Measurements from ENCODE around the gene SLC25A42.
"Not testable (repeated sequence)": the region's sequence is repeated elsewhere in the genome, so short reads cannot be mapped to it uniquely, and the experiment has no call there.

SLC25A42 gene

DNA sequence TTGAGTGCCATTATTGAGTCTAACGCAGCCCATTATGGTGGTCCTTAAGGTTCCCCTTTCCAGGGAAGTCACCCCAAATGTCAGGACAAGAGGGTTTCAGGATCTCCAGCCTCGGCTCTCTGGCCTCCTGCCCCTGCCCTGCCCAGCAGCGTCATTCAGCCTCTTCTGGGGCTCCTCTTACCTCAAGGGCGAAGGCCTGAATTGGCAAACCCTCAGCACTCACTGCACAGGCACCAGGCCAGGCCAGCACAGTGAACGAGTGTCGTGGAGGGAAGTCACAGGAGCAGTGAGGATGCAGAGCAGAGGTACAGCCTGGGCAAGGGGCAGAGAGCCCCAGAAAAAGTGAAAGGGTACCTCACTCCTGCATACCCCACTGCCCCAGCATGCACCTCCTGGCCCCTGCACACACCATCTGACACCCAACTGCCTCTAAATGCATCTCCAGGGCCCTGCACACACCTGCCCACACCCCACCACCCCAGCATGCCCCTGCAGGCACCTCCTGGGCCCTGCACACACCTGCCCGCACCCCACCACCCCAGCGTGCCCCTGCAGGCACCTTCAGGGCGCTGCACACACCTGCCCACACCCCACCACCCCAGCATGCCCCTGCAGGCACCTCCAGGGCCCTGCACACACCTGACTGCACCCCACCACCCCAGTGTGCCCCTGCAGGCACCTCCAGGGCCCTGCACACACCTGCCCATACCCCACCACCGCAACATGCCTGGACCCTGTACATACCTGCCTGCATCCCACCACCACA lies 19.8 kb downstream of the SLC25A42 start:
- in situ Hi-C loops (cut with HindIII; ENCODE audit: low pct_unique_long_range_greater_than_20kb, low sequenced_read_pairs), result no loop called here
- no peak for TF ChIP-seq JUND (IDR thresholded peaks at IDR 0.05; ENCODE audit: low read depth)
- no peak for DNase-seq (ENCODE audit: low read depth in 1 of 2, low spot score in 1 of 2)

DNA sequence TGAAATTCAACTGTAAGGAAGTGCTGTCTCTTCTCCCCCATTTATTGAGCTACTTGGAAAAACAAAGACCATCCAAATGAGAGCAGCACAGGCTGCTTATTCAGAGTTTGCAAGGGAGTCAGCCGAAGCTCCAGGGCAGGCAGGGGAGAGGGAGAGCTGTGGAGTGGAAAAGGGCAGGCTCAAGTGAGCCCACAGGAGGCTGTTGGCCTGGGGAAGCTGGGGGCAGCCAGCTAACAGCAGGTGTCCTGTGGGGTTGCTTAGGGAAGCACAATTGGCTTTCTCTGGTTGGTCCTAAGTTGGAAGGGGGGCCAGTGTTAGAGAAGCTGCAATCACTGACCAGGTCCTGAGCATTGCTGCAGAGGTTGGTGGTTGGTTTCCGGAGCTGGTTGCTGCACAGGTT lies 23.9 kb downstream of the SLC25A42 start:
- in situ Hi-C loops (cut with HindIII; ENCODE audit: low pct_unique_long_range_greater_than_20kb, low sequenced_read_pairs), result no loop called here
- TF ChIP-seq JUND (IDR thresholded peaks at IDR 0.05; ENCODE audit: low read depth), result no peak

DNA sequence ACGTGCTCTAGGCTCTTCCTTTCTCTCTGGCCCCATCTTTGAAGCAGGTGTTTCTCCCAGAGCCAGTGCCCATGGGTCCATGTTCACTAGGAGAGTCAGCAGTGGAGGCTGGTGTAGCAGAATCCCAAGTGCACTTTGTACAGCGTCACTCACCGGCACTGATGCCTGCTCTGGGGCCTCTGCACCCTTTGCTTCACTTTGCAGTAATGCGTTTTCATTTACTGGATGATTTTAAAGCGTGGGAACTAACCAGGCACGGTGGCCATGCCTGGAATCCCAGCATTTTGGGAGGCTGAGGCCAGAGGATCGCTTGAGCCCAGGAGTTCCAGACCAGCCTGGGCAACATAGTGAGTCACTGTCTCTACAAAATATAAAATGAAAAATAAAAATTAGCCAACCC lies 30.7 kb downstream of the SLC25A42 start:
- in situ Hi-C loops (cut with HindIII; ENCODE audit: low pct_unique_long_range_greater_than_20kb, low sequenced_read_pairs), result no loop called here
- DNase-seq (ENCODE audit: low read depth in 1 of 2, low spot score in 1 of 2), result no peak
- no peak for TF ChIP-seq JUND (IDR thresholded peaks at IDR 0.05; ENCODE audit: low read depth)

More for the DNA sequence above, 23.9 kb downstream of the SLC25A42 start:
- no peak for DNase-seq (ENCODE audit: low read depth in 1 of 2, low spot score in 1 of 2)

DNA sequence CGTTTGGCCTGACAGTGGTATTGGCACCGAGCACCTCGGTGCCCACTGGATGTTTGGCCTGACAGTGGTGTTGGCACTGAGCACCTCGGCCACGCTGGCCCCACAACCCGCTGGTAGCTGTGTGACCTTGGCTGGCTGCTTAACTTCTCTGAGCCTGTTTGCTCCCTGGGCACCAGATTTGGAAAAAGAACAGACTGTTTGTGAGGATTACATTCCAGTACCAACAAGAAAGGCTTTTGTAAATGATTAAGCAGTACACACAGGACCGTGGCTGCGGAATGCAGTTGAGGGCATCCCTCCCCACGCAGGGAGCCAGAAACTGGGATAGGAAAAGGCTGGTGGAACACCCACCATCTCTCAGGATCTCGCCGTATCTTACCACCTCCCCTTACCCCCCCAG lies 31.9 kb downstream of the SLC25A42 start:
- no peak for DNase-seq (ENCODE audit: low read depth in 1 of 2, low spot score in 1 of 2)
- TF ChIP-seq JUND (IDR thresholded peaks at IDR 0.05; ENCODE audit: low read depth), result no peak
- in situ Hi-C loops (cut with HindIII; ENCODE audit: low pct_unique_long_range_greater_than_20kb, low sequenced_read_pairs), result no loop called here

DNA sequence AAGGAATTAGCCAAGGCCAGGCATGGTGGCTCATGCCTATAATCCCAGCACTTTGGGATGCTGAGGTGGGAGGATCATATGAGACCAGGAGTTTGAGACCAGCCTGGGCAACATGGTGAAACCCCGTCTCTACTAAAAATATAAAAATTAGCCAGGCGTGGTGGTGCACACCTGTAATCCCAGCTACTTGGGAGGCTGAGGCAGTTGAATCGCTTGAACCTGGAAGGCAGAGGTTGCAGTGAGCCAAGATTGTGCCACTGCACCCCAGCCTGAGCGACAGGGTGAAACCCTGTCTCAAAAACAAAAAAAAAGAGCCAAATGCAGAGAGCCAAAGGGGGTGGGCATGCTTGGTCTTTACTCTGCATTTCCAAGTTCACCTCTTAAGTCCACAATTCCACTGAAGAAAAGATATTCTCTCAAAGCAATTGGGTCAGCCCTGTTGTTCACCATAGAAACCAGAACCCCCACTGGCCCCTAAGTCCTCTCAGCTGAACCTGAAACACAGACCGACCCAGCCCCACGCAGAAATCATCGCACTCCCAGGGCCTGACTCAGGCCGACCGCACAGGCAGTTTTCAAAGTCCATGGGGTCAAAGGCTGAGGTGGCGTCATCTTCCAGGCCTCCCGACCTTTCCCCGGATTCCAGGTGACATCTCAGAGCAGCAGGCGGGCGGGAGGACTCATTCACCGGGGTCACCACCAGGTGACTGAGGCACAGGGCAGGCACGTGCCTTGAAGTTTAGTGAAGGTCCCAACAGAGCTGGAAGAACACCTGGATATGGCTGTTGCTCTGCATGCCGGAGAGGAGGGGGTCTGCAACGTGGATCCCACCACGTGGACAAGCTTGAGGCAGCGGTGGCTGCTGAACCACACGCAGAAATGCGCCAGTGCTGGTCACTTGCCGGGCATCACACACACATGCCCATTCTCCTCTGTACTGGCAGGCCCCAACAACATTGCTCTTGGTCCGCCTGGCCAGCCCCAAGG lies 33.1 kb downstream of the SLC25A42 start:
- no peak for TF ChIP-seq JUND (IDR thresholded peaks at IDR 0.05; ENCODE audit: low read depth)
- DNase-seq (ENCODE audit: low read depth in 1 of 2, low spot score in 1 of 2), result no peak
- in situ Hi-C loops (cut with HindIII; ENCODE audit: low pct_unique_long_range_greater_than_20kb, low sequenced_read_pairs), result no loop called here

DNA sequence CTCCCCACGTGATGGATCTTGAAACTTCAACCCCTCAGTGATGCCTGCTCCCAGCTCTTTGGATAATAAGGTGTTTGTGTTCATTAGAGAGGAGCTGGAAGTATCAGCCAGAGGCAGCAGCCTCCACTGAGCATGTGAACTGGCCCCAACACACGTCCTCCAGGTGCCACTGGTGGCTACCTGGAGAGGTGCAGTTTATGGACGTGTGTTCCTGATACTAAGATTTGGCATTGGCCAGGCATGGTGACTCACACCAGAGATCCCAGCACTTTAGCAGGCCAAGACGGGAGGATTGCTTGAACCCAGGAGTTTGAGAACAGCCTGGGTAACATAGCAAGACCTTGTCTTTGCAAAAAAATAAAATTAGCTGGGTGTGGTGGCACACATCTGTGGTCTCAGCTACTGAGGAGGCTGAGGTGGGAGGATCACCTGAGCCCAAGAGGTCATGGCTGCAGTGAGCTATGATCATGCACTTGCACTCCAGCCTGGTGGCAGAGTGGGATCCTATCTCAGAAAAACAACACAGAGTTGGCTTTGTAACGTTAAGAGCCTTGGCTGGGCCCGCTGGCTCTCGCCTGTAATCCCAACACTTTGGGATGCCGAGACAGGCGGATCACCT lies 34.4 kb downstream of the SLC25A42 start:
- DNase-seq (ENCODE audit: low read depth in 1 of 2, low spot score in 1 of 2), result no peak
- in situ Hi-C loops (cut with HindIII; ENCODE audit: low pct_unique_long_range_greater_than_20kb, low sequenced_read_pairs), result no loop called here

DNA sequence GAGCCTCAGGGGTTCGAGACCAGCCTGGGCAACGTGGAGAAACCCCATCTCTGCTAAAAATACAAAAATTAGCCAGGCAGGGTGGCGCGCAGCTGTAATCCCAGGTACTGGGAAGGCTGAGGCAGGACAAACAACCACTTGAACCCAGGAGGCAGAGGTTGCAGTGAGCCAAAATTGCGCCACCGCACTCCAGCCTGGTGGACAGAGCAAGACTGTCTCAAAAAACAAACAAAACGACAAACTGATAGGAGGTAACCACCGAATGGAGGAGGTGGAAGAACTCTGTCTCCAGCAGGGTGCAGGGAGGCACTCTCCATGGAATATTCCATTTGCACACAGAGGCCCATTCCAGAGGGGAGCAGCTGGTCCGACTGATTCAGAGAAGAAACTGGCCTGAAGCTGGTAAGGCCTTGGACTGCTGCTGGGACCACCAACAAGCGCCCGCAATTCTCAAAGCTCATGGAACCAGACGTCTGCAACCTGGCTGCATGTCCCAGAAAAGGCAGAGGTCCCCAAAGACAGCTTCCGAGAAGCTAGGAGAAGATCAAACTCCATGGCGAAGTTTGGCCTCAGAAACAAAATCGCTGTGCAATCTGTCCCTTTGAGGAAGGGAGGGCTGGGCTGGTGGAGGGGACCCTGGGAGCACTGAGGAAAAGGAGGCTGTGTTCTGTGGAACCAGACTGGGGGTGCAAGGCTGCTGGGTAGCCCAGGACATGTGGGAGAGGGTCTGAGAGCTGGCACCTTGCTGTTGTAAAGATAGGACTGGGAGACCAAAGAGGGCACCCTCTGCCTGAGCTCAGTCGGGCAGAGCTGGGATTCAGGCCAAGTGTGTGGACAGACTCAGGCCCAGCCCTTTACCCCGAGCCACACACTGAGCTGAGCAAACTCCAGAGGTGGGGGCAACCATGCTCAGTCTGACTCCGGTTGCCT lies 35.2 kb downstream of the SLC25A42 start:
- TF ChIP-seq JUND (IDR thresholded peaks at IDR 0.05; ENCODE audit: low read depth), result no peak
- no peak for DNase-seq (ENCODE audit: low read depth in 1 of 2, low spot score in 1 of 2)
- in situ Hi-C loops (cut with HindIII; ENCODE audit: low pct_unique_long_range_greater_than_20kb, low sequenced_read_pairs), result no loop called here

More for the DNA sequence above, 34.4 kb downstream of the SLC25A42 start:
- TF ChIP-seq JUND (IDR thresholded peaks at IDR 0.05; ENCODE audit: low read depth), result no peak

DNA sequence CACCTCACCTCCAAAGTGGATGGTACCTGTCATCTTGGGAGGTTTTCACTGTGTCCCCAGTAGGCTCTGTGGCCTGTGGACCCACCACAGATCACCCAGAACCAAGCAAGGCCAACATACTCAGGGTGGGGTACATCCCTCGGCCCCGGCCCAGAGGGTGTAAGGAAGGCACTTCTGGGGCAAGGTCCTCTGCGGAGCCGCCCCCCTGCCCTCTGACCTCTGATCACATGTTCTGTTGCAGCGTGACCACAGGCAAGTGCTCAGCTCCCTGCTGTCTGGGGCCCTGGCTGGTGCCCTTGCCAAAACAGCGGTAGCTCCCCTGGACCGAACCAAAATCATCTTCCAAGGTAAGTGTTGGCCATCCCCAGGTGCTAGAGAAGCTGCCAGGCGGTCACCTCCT lies 37.7 kb downstream of the SLC25A42 start:
- in situ Hi-C loops (cut with HindIII; ENCODE audit: low pct_unique_long_range_greater_than_20kb, low sequenced_read_pairs), result no loop called here
- TF ChIP-seq JUND (IDR thresholded peaks at IDR 0.05; ENCODE audit: low read depth), result no peak
- DNase-seq (ENCODE audit: low read depth in 1 of 2, low spot score in 1 of 2), result no peak

DNA sequence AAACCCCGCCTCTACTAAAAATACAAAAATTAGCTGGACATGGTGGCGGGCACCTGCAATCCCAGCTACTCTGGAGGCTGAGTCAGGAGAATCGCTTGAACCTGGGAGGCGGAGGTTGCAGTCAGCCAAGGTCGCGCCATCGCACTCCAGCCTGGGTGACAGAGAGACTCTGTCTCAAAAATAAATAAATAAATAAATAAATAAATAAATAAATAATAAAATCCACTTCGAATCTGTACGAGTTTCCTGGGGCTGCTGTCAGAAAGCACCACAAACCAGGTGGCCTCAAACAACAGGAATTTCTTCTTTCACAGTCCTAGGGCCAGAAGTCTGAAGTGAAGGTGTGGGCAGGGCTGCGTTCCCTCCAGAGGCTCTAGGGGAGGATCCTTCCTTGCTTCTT lies 38.8 kb downstream of the SLC25A42 start:
- in situ Hi-C loops (cut with HindIII; ENCODE audit: low pct_unique_long_range_greater_than_20kb, low sequenced_read_pairs); DNase-seq (ENCODE audit: low read depth in 1 of 2, low spot score in 1 of 2): not testable (repeated sequence)

DNA sequence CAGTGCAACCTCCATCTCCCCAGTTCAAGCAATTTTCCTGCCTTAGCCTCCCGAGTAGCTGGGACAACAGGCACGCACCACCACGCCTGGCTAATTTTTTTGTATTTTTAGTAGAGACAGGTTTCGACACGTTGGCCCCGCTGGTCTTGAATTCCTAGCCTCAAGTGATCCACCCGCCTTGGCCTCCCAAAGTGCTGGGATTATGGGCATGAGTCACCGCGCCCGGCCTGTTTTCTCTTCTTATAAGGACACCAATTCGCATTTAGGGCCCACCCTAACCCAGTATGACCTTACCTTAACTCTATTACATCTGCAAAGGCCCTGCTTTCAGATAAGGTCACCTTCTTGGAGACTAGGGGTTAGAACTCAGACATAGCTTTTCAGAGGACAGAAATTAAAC lies 39.4 kb downstream of the SLC25A42 start:
- TF ChIP-seq JUND (IDR thresholded peaks at IDR 0.05; ENCODE audit: low read depth), result no peak
- DNase-seq (ENCODE audit: low read depth in 1 of 2, low spot score in 1 of 2), result no peak
- in situ Hi-C loops (cut with HindIII; ENCODE audit: low pct_unique_long_range_greater_than_20kb, low sequenced_read_pairs), result no loop called here

DNA sequence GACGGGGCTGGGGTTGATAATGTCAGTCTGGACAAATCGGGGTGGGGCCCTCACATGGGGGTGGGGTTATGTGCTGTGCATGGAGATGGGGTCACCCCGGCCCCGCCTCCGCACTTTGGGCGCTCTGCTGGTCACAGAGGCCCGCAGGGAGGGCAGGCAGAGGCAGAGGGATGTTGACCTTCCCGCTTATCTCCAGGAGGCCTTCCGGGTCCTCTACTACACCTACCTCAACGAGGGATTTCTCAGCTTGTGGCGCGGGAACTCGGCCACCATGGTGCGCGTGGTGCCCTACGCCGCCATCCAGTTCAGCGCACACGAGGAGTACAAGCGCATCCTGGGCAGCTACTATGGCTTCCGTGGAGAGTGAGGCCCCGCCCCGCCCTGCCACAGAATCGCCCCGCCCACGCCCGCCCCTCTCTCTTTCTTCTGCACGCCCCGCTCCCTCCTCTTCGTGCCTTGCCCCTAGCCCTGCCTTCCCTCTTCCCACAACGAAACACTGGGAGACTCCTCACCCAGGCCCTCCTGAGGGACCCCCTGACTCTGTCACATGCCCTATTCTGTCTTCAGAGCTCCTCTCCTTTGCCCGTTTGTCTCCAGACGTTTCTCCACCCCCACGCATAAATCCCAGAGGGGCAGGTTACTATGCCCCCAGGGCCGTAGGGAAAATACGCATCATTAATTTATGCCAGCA lies 41.7 kb downstream of the SLC25A42 start:
- TF ChIP-seq JUND (IDR thresholded peaks at IDR 0.05; ENCODE audit: low read depth), result no peak
- in situ Hi-C loops (cut with HindIII; ENCODE audit: low pct_unique_long_range_greater_than_20kb, low sequenced_read_pairs), result no loop called here
- no peak for DNase-seq (ENCODE audit: low read depth in 1 of 2, low spot score in 1 of 2)

Data from T47D (cell line).